Pancreas (tissue), 10 donors: Measurements from ENCODE around the gene GGA1. TPM values are rescaled to one million over a fixed set of nuclear protein-coding genes. Genes with fewer than 3 reads are reported as not detected.

Source experiments
- ATAC-seq, 4 donors: fragments of 200-7000 bp; cut with Tn5 transposase; one replicate each; pipeline versions ENCODE4 v1.8.0 to v1.9.1; 2020; ENCODE audit warnings: mild to moderate bottlenecking in 4 of 4, moderate library complexity in 4 of 4
- DNase-seq, 6 donors: peaks; one replicate each; pipeline ENCODE4 v3.0.0-alpha.2; 2020
- FAIRE-seq: peaks from 2 replicates; lab custom pipeline; 2012; peaks lifted over from hg19 to GRCh38; lab: Jason Lieb, UNC
- H3K27ac ChIP-seq, 4 donors: fragments of 200-600 bp; sonication (generic); 1 replicate in 3 of 4; 2 replicates in 1 of 4; pipeline versions ENCODE4 v1.5.0 to v1.8.0; 2020
- H3K27me3 ChIP-seq, 4 donors: fragments of 200-600 bp; one replicate each; pipeline ENCODE4 v1.8.0; 2021
- H3K36me3 ChIP-seq, 3 donors: fragments of 200-600 bp; sonication (generic) in 1 of 3; one replicate each; pipeline versions ENCODE4 v1.5.0 to v1.8.0; 2020 to 2021
- H3K4me1 ChIP-seq, 3 donors: fragments of 200-600 bp; one replicate each; pipeline ENCODE4 v1.8.0; 2021
- H3K4me3 ChIP-seq, 4 donors: fragments of 200-600 bp; sonication (generic) in 2 of 4; one replicate each; pipeline versions ENCODE4 v1.5.0 to v1.8.0; 2020 to 2021
- H3K9me3 ChIP-seq, 4 donors: fragments of 200-600 bp; one replicate each; pipeline ENCODE4 v1.8.0; 2021
- CTCF ChIP-seq, 4 donors: fragments of 200-600 bp; sonication (generic) in 3 of 4; IDR thresholded peaks; one replicate each; pipeline versions ENCODE4 v1.5.0 to v1.8.0; 2021; ENCODE audit warnings: antibody characterized with exemption in 4 of 4
- WGBS, 2 donors: extraction: QIAGEN DNeasy Blood & Tissue Kit; methylation state at CpG; one replicate each; pipeline ENCODE4 v1.1.7; 2013; 5-methylcytosine and 5-hydroxymethylcytosine counted together
- intact Hi-C, 3 donors: fragments of 100-400 bp; cut with DNase I; formaldehyde crosslinking; loops; one replicate each; pipeline versions ENCODE4 v1.11.1 to v1.14.2; 2022
- polyA plus RNA-seq, 2 donors: library from polyadenylated mRNA; stranded (reverse); fragments of 200-250 nt; gene quantifications; one replicate each; pipeline ENCODE4 v1.2.3, GENCODE V29; 2013
- total RNA-seq, 6 donors: library from RNA; stranded (reverse); fragmentation: NEBNext Ultra II Directional in 4 of 6; extraction: Animal tissue kit (Norgen Biotek cat#: 25700) in 4 of 6; gene quantifications; one replicate each; pipeline versions ENCODE4 v1.2.1 to v1.2.4, GENCODE V29; 2021 to 2023
- donor health status: healthy with polysubstance abuse.
- donor health status: DM: no; HTN: no; CAD: no; lungs with moderate emphysema.
- donor health status: DM: no; HTN: no; CAD: no.
- donor health status: control.
- donor health status: control.
- donor health status: Bipolar disorder and iron deficiency.
- donor health status: DM: yes; HTN: yes; CAD: no.
- donor health status: DM: no; HTN: no; CAD: no.
- donor health status: DM: no; HTN: no; CAD: no.
- donor health status: DM: yes; HTN: yes; CAD: no.

Gene GGA1
- total and polyA plus RNA-seq, 8 donors = 17.9 to 84.9 (median 23.9) TPM

- peaks cover 0 to 11% (median 0%) of the 10 kb centered on the region in 3 donors for H3K4me1 ChIP-seq
- no peak for TF ChIP-seq CTCF (IDR thresholded peaks at IDR 0.05)
- H3K36me3 ChIP-seq = peaks cover 0 to 3% (median 0%) of the 10 kb centered on the region in 3 donors
- 82 to 89% methylated on average over 5 of the region's 5 CpGs for WGBS, 2 donors
- no peaks in the 10 kb centered on the region for H3K9me3 ChIP-seq
- intact Hi-C loops = no loop called here
- H3K27ac ChIP-seq = no peak overlapping the region
- H3K4me3 ChIP-seq = no peak overlapping the region
- FAIRE-seq (no peak), ATAC-seq (no peak), DNase-seq (no peak)
- no peaks in the 10 kb centered on the region for H3K27me3 ChIP-seq
Observed at GRCh38 chr22:37662039-37662438, 53.4 kb downstream of the GGA1 start.

GRCh38 chr22:37663521-37664140 lies 55.0 kb downstream of the GGA1 start:
- H3K27me3 ChIP-seq = no peaks in the 10 kb centered on the region
- no peak overlapping the region for H3K27ac ChIP-seq
- intact Hi-C loops = no loop called here
- ATAC-seq (no peak), DNase-seq (no peak), FAIRE-seq (no peak)
- peaks cover 0 to 3% (median 0%) of the 10 kb centered on the region in 3 donors for H3K36me3 ChIP-seq
- 82% methylated on average over 16 of the region's 16 CpGs for WGBS, 2 donors
- H3K4me1 ChIP-seq = peaks cover 0 to 11% (median 0%) of the 10 kb centered on the region in 3 donors
- H3K9me3 ChIP-seq = no peaks in the 10 kb centered on the region
- no peak for TF ChIP-seq CTCF (IDR thresholded peaks at IDR 0.05)
- no peak overlapping the region for H3K4me3 ChIP-seq

- Histone ChIP-seq H3K27ac (no peak overlapping the region), H3K9me3 (no peaks in the 10 kb centered on the region), H3K4me1 (peaks cover 0 to 9% (median 0%) of the 10 kb centered on the region in 3 donors), H3K36me3 (peaks cover 0 to 3% (median 0%) of the 10 kb centered on the region in 3 donors), H3K27me3 (no peaks in the 10 kb centered on the region), H3K4me3 (no peak overlapping the region)
- WGBS, 2 donors = 54 to 65% methylated on average over 16 of the region's 16 CpGs
- TF ChIP-seq CTCF (IDR thresholded peaks at IDR 0.05) = no peak
- FAIRE-seq (no peak), DNase-seq (peak in 1 of 6 donors; percentile 12), ATAC-seq (peak in 1 of 4 donors; percentile 11)
- intact Hi-C loops = no loop called here
Observed at GRCh38 chr22:37664249-37665101, 55.8 kb downstream of the GGA1 start.

GRCh38 chr22:37665487-37665886 lies 56.9 kb downstream of the GGA1 start:
- no peak for ATAC-seq
- intact Hi-C loops = no loop called here
- no peak overlapping the region for H3K4me3 ChIP-seq
- H3K9me3 ChIP-seq = no peaks in the 10 kb centered on the region
- peaks cover 0 to 3% (median 0%) of the 10 kb centered on the region in 3 donors for H3K36me3 ChIP-seq
- WGBS, 2 donors = 93 to 94% methylated on average over 24 of the region's 24 CpGs
- H3K4me1 ChIP-seq = peaks cover 0 to 3% (median 0%) of the 10 kb centered on the region in 3 donors
- DNase-seq = peak in 1 of 6 donors; percentile 27
- H3K27ac ChIP-seq = no peak overlapping the region
- no peak for TF ChIP-seq CTCF (IDR thresholded peaks at IDR 0.05)
- H3K27me3 ChIP-seq = no peaks in the 10 kb centered on the region
- no peak for FAIRE-seq
